ENCODE data around the gene CFAP119. TPM values are rescaled to one million over a fixed set of nuclear protein-coding genes. Genes with fewer than 3 reads are reported as not detected.
A peak's percentile ranks its signal among the peaks of the same experiment; 100 is the strongest.

The CFAP119 gene
- total and polyA plus RNA-seq, 9 of the 15 experiments (the other 6 are each of a cell fraction or from before 2014, with no cell fraction given), result 5.5 to 33.7 (median 9.6) TPM

- TF ChIP-seq VEZF1 (CRISPR knock-in tag; IDR thresholded peaks at IDR 0.05) (no peak), TSHZ1 (CRISPR knock-in tag; IDR thresholded peaks at IDR 0.05) (no peak), ATF4 (CRISPR knock-in tag; IDR thresholded peaks at IDR 0.05) (no peak)
These were observed 40.3 kb downstream of the CFAP119 start (continued) for GRCh38 chr16:30721606-30722005.

GRCh38 chr16:30721167-30721566 lies 40.7 kb downstream of the CFAP119 start:
- Histone ChIP-seq H3K4me2 (ENCODE audit: insufficient read depth, low read length) (no peak overlapping the region), H3K27me3 (ENCODE audit: control insufficient read depth in 2 of 2, insufficient read depth in 2 of 2, low read length in 2 of 2) (no peaks in the 10 kb centered on the region), H3K27ac (ENCODE audit: extremely low read depth, low read depth, low read length) (no peak overlapping the region), H2AFZ (ENCODE audit: low read depth, low read length) (no peak overlapping the region), H3K79me2 (ENCODE audit: control insufficient read depth, insufficient read depth, low read length) (peaks cover 23% of the 10 kb centered on the region), H3K9me1 (ENCODE audit: control insufficient read depth, insufficient read depth, low read length) (no peaks in the 10 kb centered on the region), H3K4me1 (replicated peaks in 1 of 2; ENCODE audit: control insufficient read depth in 2 of 2, insufficient read depth in 2 of 2, low read length in 2 of 2) (peaks cover 0 to 8% of the 10 kb centered on the region in 2 experiments; a peak in 1 of 5 replicates), H3K4me3 (no peak overlapping the region), H3K9me3 (replicated peaks; ENCODE audit: control insufficient read depth, insufficient read depth, low read depth, low read length) (no peaks in the 10 kb centered on the region), H3K36me3 (ENCODE audit: control insufficient read depth, insufficient read depth, low read length) (peaks cover 94% of the 10 kb centered on the region), H3K9ac (ENCODE audit: insufficient read depth in 1 of 2, low read depth in 2 of 2, low read length in 2 of 2) (0 out of 4 replicates have a peak overlapping the region, but pooled peaks of 1 of the 2 experiments have one; percentile 20), H4K20me1 (replicated peaks; ENCODE audit: control insufficient read depth, insufficient read depth, low read length) (0 out of 2 replicates have a peak, but pooled peaks cover 6% of the 10 kb centered on the region)
- BruUV-seq (replicated peaks), result no TSS peak
- in situ Hi-C loops (cut with MboI), result no loop called here
- DNase-seq (ENCODE audit: extremely low read depth in 1 of 4, low spot score in 3 of 4), result no peak
- no peak for FAIRE-seq
- WGBS (ENCODE audit: insufficient coverage, low coverage, missing lambda C conversion rate), result 87% methylated on average over 8 of the region's 8 CpGs
- TF ChIP-seq ETV1 (tag; conservative IDR thresholded peaks at IDR 0.05; ENCODE audit: low read depth) (no peak), RBFOX2 (IDR thresholded peaks at IDR 0.05; ENCODE audit: low read depth, low read length) (peak; percentile 44)
- POLR2A ChIA-PET, result interaction anchor here (1.1 to 2.6 kb wide), 4 partner anchors 10 to 54 kb away, joined by 4 to 10 read pairs (median 6); partner anchors contain the start of gene PHKG2
- ATAC-seq, result no peak
- CTCF ChIA-PET (ENCODE audit: low intra/inter-chr PET ratio), result no interaction called here
- intact Hi-C loops (cut with micrococcal nuclease), result no loop called here

Data from K562 (cell line).